Neural crest cell (in vitro differentiated cells): Measurements from ENCODE around the gene IKZF4. TPM values are rescaled to one million over a fixed set of nuclear protein-coding genes. Genes with fewer than 3 reads are reported as not detected.

Experiments
- DNase-seq: peaks from one replicate; pipeline ENCODE4 v3.0.0; 2021; ENCODE audit warnings: low read depth, mixed read lengths, low spot score
- H3K27ac Mint-ChIP-seq: one replicate; pipeline ENCODE4 v1.8.0; 2021; ENCODE audit warnings: mild to moderate bottlenecking, mixed read lengths; ENCODE audit not compliant: unreplicated experiment
- H3K27me3 Mint-ChIP-seq: 2 replicates; pipeline ENCODE4 v1.8.0; 2021; ENCODE audit warnings: low read depth, mild to moderate bottlenecking, mixed read lengths
- H3K36me3 Mint-ChIP-seq: 2 replicates; pipeline ENCODE4 v1.8.0; 2021; ENCODE audit warnings: low read depth, mild to moderate bottlenecking, mixed read lengths
- H3K4me1 Mint-ChIP-seq: 2 replicates; pipeline ENCODE4 v1.8.0; 2021; ENCODE audit warnings: mixed read lengths
- H3K4me3 Mint-ChIP-seq: one replicate; pipeline ENCODE4 v1.8.0; 2021; ENCODE audit warnings: mild to moderate bottlenecking, mixed read lengths
- H3K9me3 Mint-ChIP-seq: 2 replicates; pipeline ENCODE4 v1.8.0; 2021; ENCODE audit warnings: mixed read lengths
- CTCF ChIP-seq: fragments of 200-600 bp; sonication (generic); conservative IDR thresholded peaks from 2 replicates; pipeline ENCODE4 v1.5.0; 2021; ENCODE audit warnings: antibody characterized with exemption, mild to moderate bottlenecking
- total RNA-seq: library from RNA; stranded (reverse); gene quantifications from 2 replicates; pipeline ENCODE4 v1.2.1, GENCODE V29; 2021

The IKZF4 gene
- total RNA-seq, 1 donor from 2014 or later: 42.3 TPM

GRCh38 chr12:56078931-56079722 is 58.3 kb downstream of the IKZF4 start:
- H3K27ac Mint-ChIP-seq: peak overlapping the region; percentile 91
- TF ChIP-seq CTCF: peak; percentile 77

GRCh38 chr12:56079723-56080555 is 59.1 kb downstream of the IKZF4 start, which contains the start of gene ERBB3:
Gene ERBB3, plus strand, starts transcription at chr12:56080165. Its CDS starts 136 bp downstream, at chr12:56080301.
- H3K36me3 Mint-ChIP-seq: peaks cover 4% of the 10 kb centered on the region
- no peaks in the 10 kb centered on the region for H3K9me3 Mint-ChIP-seq
- peak within 1 kb of the TSS; percentile 97 for H3K27ac Mint-ChIP-seq
- TF ChIP-seq CTCF: no peak
- H3K27me3 Mint-ChIP-seq: peaks cover 41% of the 10 kb centered on the region
- H3K4me3 Mint-ChIP-seq: peak within 1 kb of the TSS; percentile 96
- peaks cover 39% of the 10 kb centered on the region for H3K4me1 Mint-ChIP-seq
- peak; percentile 50 for DNase-seq

More at GRCh38 chr12:56078931-56079722, 58.3 kb downstream of the IKZF4 start:
- H3K9me3 Mint-ChIP-seq: no peaks in the 10 kb centered on the region
- peaks cover 41% of the 10 kb centered on the region for H3K27me3 Mint-ChIP-seq
- peak overlapping the region; percentile 96 for H3K4me3 Mint-ChIP-seq
- peaks cover 36% of the 10 kb centered on the region for H3K4me1 Mint-ChIP-seq
- DNase-seq: peak; percentile 93
- no peaks in the 10 kb centered on the region for H3K36me3 Mint-ChIP-seq

GRCh38 chr12:56080556-56081138 is 59.8 kb downstream of the IKZF4 start:
- Mint-ChIP-seq H3K27me3 (peaks cover 41% of the 10 kb centered on the region), H3K4me1 (peaks cover 43% of the 10 kb centered on the region), H3K9me3 (no peaks in the 10 kb centered on the region), H3K27ac (peak overlapping the region; percentile 97), H3K36me3 (peaks cover 8% of the 10 kb centered on the region), H3K4me3 (peak overlapping the region; percentile 96)
- no peak for DNase-seq
- TF ChIP-seq CTCF: peak; percentile 32

- H3K36me3 Mint-ChIP-seq: peaks cover 8% of the 10 kb centered on the region
- DNase-seq: peak; percentile 47
- no peak for TF ChIP-seq CTCF
- peaks cover 41% of the 10 kb centered on the region for H3K27me3 Mint-ChIP-seq
- no peaks in the 10 kb centered on the region for H3K9me3 Mint-ChIP-seq
- peaks cover 43% of the 10 kb centered on the region for H3K4me1 Mint-ChIP-seq
- H3K4me3 Mint-ChIP-seq: peak overlapping the region; percentile 96
- H3K27ac Mint-ChIP-seq: peak overlapping the region; percentile 97
Measured at GRCh38 chr12:56081393-56082347, 60.8 kb downstream of the IKZF4 start.
